Stimulated activated CD4-positive, alpha-beta T cell treated with anti-CD3 and anti-CD28 coated beads, Interleukin-1b, Interleukin-23, amount 100 ng/mL, for 24 hours (primary cell): ENCODE results near the gene FLT4.
"Not testable (repeated sequence)": the region's sequence is repeated elsewhere in the genome, so short reads cannot be mapped to it uniquely, and the experiment has no call there.

Experiments
- DNase-seq, 4 experiments: peaks; one replicate each; pipeline ENCODE4 v3.0.0-alpha.2; 2020; ENCODE audit warnings: low read depth in 4 of 4, low spot score in 1 of 4

The FLT4 gene

DNA sequence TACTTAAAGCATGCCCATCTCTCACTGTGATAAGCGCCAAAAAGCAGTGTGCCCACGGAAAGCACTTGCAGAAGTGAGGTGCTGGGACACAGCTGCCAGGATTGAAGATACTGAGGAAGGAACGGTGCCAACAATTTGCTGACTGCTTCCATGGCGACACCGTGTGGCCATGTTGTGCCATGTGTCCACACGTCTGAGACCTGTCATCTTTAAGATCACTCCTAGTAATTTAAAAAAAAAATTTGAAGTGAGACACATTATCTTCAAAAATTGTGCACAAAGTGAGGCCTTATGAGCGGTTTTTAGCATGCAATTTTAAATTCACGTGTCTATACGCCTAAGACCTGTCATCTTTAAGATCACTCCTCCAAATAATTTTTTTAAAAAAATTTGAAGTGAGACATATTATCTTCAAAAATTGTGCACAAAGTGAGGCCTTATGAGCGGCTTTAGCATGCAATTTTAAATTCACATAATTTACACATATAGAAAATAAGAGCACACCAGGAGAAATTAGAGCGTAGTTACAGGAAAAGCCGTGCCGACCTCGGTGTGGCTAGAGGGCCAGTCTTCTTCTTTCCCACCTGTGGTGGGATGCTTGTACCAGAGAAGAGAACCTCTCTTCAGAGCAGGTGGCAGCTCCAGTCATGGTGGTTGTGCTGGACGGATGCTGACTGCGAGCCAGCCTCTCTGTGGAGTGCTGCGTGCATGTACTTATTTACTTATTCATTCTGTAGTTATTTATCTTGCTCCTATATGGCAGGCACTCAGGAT is 21.4 kb upstream of the FLT4 start:
- DNase-seq: peak in 3 of 4 experiments; percentile 21 to 35 (median 34)

GRCh38 chr5:180670157-180670556 is 20.8 kb upstream of the FLT4 start:
- DNase-seq: no peak

DNA sequence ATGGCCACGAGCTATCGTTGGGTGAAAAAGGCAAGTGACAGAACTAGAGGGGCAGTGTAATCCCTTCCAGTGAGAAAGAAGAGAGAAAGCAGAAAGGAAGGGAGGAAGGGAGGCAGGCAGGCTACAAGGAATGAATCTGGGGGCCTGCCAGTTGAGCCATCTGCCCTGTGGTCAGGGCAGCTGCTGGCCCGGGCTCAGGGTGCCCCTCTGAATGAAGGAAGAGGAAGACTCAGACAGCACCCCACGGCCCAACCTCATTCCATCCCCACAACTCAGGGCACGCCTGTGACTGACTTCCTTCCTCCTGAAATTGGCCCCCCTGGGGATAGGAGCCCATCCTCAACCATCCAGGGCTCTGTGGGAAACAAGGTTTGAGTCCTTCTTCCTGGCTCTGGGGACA is 20.3 kb upstream of the FLT4 start:
- no peak for DNase-seq

DNA sequence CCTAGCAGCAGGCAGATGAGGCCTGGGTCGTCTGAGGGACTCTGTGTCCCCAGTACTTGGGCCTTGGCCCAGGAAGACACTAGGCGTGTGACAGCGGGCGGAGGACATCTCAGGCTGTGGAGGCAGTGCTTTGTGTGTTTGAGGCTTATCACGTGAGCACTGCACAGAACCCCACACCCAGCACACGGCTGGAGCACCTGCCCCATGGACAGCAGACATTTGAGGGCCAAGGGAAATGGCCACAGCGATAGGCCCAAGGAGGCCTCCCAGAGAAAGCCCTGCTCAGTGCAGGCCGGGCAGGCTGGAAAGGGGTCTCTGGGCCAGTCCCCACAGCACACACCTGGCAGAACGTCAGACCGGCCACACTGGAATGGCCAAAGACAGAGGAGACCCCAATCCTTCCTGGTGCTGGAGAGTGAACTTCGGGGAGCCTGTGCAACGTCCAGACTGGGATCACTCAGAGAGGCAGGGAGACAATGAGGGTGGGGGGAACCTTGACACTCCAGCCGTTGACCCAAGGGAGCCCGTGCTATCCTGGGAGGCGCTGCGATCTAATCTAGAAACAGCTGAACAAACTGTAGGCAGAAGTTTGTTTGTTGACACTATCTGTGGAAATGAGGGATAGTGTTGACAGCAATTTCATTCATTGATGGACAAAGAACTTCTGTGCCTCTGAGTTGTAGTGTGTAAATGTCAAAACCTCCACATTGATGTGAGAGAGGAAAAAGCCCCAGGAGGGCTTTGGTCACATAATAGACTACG is 19.6 kb upstream of the FLT4 start:
- no peak for DNase-seq

DNA sequence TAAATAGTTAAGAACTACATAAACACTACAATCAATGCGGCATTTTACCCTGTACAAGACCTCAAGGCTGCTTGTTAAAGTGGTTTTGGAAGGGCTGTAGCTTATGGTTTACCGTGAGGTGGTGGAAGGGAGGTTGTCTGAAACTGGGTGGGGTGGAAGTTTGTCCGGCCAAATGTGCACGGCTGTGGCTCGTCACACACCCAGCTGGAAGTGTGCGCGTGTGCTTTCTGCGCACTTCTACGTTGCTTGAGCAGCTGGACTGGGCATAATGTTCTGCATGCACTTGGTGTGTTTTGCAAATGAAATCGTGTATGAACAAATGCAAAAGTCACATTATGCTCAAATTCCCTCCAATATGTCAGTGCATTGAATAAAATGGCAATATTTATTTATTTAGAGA is 17.4 kb upstream of the FLT4 start:
- DNase-seq: no peak

DNA sequence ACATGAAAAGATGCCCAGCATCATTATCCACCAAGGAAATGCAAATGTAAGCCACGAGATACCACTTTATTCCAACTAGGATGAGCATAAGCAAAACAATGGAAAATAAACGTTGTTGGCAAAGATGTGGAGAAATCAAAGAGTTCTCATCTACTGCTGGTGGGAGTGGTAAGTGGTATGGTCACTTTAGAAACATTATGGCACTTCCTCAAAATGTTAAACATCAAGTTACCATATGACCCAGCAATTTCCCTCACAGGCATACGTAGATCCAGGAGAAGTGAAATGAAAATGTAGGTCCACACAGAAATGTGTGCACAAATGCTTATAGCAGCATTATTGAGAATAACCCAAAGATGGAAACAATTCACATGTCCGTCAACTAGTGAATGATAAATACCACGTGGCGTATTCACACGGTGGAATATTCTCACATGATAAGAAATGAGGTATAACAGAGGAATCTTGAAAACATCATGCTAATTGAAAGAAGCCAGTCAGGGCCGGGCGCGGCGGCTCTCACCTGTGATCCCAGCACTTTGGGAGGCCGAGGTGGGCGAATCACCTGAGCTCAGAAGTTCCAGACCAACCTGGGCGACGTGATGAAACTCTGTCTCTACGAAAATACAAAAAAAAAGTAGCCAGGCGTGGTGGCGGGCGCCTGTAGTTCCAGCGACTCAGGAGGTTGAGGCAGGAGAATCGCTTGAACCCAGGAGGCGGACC is 16.4 kb upstream of the FLT4 start:
- DNase-seq: no peak

GRCh38 chr5:180658774-180659564 is 9.6 kb upstream of the FLT4 start:
- no peak for DNase-seq

GRCh38 chr5:180655243-180655642 is 5.8 kb upstream of the FLT4 start:
- DNase-seq: not testable (repeated sequence)

DNA sequence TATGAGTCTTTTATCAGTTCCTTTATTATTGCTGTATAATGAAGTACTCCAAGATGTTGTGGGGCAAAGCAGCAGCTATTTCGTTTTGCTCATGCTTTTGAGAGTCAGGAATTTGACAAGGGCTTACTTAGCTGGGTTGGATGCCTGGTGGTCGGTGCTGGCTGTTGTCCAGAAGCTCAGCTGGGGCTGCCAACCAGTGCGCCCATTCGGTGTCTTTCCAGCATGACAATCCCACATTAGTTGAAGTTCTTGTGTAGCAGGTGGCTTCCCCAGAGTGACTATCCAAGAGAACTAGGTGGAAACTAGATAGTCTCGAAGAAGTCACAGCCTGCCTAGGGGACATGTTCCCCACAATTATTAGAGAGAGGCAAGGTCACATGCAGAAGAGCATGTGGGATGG is 3.4 kb upstream of the FLT4 start:
- DNase-seq: no peak

DNA sequence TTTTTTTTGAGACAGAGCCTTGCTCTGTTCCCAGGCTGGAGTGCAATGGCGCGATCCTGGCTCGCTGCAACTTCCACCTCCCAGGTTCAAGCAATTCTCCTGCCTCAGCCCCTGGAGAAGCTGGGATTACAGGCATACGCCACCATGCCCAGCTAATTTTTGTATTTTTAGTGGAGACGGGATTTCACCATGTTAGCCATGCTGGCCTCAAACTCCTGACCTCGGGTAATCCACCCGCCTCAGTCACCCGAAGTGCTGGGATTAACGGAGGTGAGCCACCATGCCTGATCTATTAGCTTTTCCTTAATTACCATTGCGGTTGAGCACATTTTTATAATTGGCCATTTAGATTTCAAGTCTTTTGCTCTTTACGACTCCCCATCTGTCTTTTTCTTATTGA is 2.9 kb upstream of the FLT4 start:
- DNase-seq: no peak

DNA sequence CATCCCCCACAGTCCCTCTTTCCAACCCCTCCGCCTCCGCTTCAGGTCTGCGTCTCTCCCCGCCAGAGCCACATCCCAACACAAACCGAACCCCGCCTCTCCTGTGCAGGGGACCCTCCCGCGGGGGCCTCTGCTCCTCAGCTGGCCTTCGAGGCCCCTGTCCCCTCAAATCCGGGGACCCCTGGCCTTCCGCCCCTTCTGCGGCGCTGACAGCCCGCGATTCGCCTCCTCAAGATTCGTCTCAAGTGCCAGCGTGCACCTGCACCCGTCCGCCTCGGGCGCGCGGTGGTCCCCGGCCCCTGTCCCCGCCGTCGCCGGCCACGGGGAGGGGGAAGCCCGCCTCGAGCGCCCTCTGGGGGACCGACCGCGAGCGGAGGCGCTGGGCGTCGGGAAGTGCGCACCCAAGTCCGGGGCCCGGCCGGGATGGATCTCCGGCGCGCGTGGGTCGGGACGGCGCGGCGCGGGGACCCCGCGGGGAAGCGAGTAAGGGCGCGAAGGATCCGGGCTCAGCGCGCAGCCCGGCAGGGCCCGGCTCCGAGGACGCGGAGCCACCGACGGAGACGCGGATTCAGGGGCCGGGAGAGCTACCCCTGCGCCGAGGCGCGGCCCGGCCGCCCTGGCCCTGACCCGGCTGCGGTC is 623 bp downstream of the FLT4 start:
- no peak for DNase-seq

GRCh38 chr5:180647941-180648500 is 1.4 kb downstream of the FLT4 start:
- no peak for DNase-seq

DNA sequence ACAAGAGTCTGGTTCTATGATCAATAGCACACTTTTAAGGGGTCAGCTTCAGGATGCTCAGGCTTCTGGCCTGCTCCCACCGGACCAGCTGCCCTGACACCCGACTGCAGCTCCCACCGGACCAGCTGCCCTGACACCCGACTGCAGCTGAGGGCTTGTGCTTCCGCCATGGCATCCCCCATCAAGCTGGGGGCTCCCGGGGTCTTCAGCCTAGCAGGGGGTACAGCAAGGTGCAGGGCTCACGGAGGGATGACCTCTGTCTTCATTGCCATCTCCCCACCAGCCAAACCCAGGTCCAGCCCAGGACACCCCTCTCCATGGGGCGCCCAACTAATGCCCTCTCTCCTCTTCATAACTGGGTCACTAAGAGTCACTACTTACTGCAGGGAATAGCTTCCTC is 1.9 kb downstream of the FLT4 start:
- DNase-seq: no peak

DNA sequence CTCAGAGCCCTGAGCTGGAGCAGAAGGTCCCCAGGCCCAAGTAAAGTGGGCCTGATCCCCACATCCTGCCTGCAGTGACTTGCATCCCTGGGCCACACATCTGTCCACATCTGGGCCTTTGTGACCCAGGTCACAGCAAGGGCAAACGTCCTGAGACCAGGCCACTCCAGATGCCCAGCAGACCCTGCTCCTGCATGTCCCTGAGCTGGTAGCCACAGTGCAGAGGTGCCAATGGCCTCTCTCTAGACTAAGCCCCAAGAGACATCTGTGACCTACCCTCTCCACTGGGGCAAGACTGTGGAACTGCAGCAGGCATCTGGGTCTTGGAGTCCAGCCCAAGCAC is 2.5 kb downstream of the FLT4 start:
- DNase-seq: no peak

DNA sequence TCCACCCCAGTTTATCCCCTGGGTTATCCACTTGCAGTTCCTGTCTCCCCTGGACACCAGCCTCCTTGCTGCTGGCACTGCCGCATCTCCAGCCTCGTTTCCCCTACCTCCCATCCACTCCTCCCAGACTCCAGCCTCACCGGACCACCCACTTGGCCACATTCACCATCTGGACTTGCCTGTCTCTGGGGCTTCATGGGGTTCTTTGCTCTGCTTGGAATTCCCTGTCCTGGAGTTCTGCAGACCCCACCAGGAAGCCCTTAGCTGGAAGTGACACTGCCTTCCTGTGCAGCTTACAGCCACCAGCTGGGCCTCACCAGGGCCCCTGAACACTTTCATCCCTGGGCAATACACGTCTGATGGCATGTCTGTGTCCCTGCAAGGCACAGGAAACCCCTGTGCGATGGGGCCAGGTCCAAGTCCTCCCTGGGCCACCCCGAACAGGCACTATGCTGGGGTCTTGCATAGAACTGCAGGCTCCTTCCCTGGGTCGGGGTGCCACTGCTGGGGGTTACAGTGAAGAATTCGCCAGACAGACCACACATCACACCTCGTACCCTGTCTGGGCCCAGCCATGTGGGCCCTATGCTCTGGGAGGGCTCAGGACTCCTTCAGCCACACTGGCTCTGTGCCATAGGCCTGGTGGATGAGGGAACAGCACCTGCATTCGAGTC is 3.0 kb downstream of the FLT4 start:
- DNase-seq: no peak

- no peak for DNase-seq
Observed at GRCh38 chr5:180645274-180646204, 3.9 kb downstream of the FLT4 start.

GRCh38 chr5:180644825-180645273 is 4.6 kb downstream of the FLT4 start:
- DNase-seq: no peak

DNA sequence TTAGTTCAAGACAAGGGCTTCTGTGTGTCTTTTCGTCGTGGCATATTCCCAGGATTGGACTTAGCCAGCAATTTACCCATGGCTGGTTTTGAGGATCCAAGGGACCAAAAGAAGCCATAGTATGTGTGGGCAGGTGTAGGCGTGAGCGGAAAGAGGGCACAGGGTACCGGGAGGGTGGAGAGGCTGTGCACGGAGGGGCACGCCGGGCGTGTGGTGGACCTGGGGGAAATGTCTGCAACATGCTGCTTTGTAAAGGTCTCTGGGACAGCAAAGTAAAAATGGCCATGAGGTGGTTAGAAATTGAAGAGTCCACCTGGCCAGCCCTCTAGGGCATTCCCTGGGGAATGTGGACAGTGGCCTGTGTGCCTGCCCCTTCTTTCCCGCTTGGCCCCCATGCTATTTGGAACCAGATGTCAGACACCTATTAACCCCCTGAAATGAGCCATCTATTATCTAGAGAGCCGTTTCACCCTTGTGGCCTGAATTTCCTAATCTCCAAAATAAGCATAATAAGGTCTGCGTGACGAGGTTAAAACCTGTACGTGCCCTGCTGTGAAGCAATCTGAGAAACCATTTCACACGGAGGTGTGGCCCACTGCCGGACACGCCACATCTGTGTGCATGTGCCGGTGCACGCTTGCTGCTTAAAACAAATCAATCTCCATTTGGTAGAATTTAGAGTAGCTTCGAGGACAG is 5.1 kb downstream of the FLT4 start:
- DNase-seq: no peak
